Spleen (tissue), 11 donors: Measurements from ENCODE around the gene C19orf44. TPM values are rescaled to one million over a fixed set of nuclear protein-coding genes. Genes with fewer than 3 reads are reported as not detected.

Experiments used
- DNase-seq: peaks from one replicate; pipeline ENCODE4 v3.0.0-alpha.2; 2020
- H3K27ac ChIP-seq, 8 donors: fragments of 200-600 bp; sonication (generic) in 7 of 8; 1 replicate in 4 of 8; 2 replicates in 4 of 8; pipeline versions ENCODE4 v1.5.0 to v1.8.0; 2016 to 2021; ENCODE audit warnings: inconsistent platforms in 4 of 8, mild to moderate bottlenecking in 4 of 8, moderate library complexity in 1 of 8
- H3K27me3 ChIP-seq, 7 donors: fragments of 200-600 bp; sonication (generic) in 6 of 7; replicated peaks in 1 of 7; 1 replicate in 4 of 7; 2 replicates in 3 of 7; pipeline versions ENCODE4 v1.5.0 to v1.8.0; 2016 to 2021; ENCODE audit warnings: inconsistent platforms in 3 of 7, mild to moderate bottlenecking in 1 of 7
- H3K36me3 ChIP-seq, 6 donors: fragments of 200-600 bp; sonication (generic) in 5 of 6; 1 replicate in 4 of 6; 2 replicates in 2 of 6; pipeline versions ENCODE4 v1.5.0 to v1.8.0; 2016 to 2021; ENCODE audit warnings: inconsistent platforms in 2 of 6
- H3K4me1 ChIP-seq, 6 donors: fragments of 200-600 bp; sonication (generic) in 5 of 6; 1 replicate in 3 of 6; 2 replicates in 3 of 6; pipeline versions ENCODE4 v1.5.0 to v1.8.0; 2016 to 2021; ENCODE audit warnings: inconsistent platforms in 3 of 6
- H3K4me3 ChIP-seq, 8 donors: fragments of 200-600 bp; sonication (generic) in 7 of 8; 1 replicate in 4 of 8; 2 replicates in 4 of 8; pipeline versions ENCODE4 v1.5.0 to v1.8.0; 2016 to 2021; ENCODE audit warnings: inconsistent platforms in 4 of 8, mild to moderate bottlenecking in 4 of 8, moderate library complexity in 2 of 8
- H3K9me3 ChIP-seq, 8 donors: fragments of 200-600 bp; sonication (generic) in 7 of 8; 1 replicate in 4 of 8; 2 replicates in 4 of 8; pipeline versions ENCODE4 v1.5.0 to v1.8.0; 2016 to 2021; ENCODE audit warnings: inconsistent platforms in 4 of 8
- POLR2A ChIP-seq, 3 donors: fragments of 450-650 bp; IDR thresholded peaks; one replicate each; pipeline ENCODE4 v1.5.1; 2017; ENCODE audit warnings: antibody characterized with exemption in 3 of 3, mild to moderate bottlenecking in 1 of 3
- POLR2AphosphoS5 ChIP-seq, 3 donors: sonication (generic); formaldehyde crosslinking; IDR thresholded peaks; one replicate each; pipeline ENCODE4 v1.5.1; 2017; ENCODE audit warnings: antibody characterized with exemption in 3 of 3
- WGBS, 5 donors: extraction: QIAGEN DNeasy Blood & Tissue Kit in 3 of 5; methylation state at CpG; one replicate each; pipeline versions ENCODE4 v1.1.5 to v1.1.7; 2013 to 2018; 5-methylcytosine and 5-hydroxymethylcytosine counted together
- intact Hi-C: fragments of 100-400 bp; cut with DNase I; formaldehyde crosslinking; loops from one replicate; pipeline ENCODE4 v1.15.0; 2023; ENCODE audit warnings: low total_unique reads
- polyA plus RNA-seq, 3 donors: library from polyadenylated mRNA; stranded (reverse); fragments of 200-250 nt; gene quantifications; one replicate each; pipeline ENCODE4 v1.2.1, GENCODE V29; 2013
- total RNA-seq, 7 donors: library from RNA; depleted of rRNA in 3 of 7; stranded (reverse); fragments of >200 nt in 3 of 7; fragmentation: NEBNext Ultra II Directional in 4 of 7; extraction: Animal tissue kit (Norgen Biotek cat#: 25700) in 4 of 7; gene quantifications; one replicate each; pipeline versions ENCODE4 v1.1.0 to v1.2.1, GENCODE V29; 2016 to 2021
- TF ChIP-seq, protein P1 (sequence below), 11 experiments: fragments of 200-600 bp in 7 of 11; fragments of 450-650 bp in 4 of 11; sonication (generic) in 4 of 11; IDR thresholded peaks in 8 of 11; conservative IDR thresholded peaks in 3 of 11; 1 replicate in 7 of 11; 2 replicates in 4 of 11; pipeline versions ENCODE4 v1.4.0 to v1.8.0; 2016 to 2021; ENCODE audit warnings: antibody characterized with exemption in 11 of 11, inconsistent platforms in 4 of 11, mild to moderate bottlenecking in 1 of 11
- donor health status: healthy with polysubstance abuse.
- donor health status: DM: no; HTN: no; CAD: no; lungs with moderate emphysema.
- donor health status: DM: no; HTN: no; CAD: no.
- donor health status: Bipolar disorder and iron deficiency.
- donor health status: healthy.
- donor health status: DM: no; HTN: no; CAD: no.
- donor health status: DM: yes; HTN: yes; CAD: no.

Gene C19orf44
- total and polyA plus RNA-seq, 10 donors, result 2.3 to 7.5 (median 4.4) TPM

DNA sequence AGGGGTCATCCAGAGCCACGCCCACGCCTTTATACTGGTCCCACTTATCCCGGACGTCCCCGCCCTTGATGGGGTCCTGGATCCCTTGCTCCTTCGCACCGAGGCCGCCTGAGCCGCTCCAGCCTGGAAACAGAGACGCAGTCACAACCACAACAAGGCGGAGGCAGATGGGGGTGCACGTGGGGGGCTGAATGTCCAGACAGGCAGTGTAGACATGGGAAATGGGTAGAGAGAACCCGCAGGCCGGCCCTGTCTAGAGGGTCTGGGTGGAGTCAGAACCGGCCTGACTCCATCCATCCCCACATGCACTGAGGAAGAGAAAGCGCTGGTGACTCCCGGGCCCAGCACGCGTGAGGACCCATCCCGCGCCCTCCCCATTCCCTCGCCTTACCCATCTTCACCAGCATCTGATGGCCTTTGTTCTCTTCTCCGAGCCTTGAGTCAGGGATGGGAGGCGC is 23.1 kb downstream of the C19orf44 start:
- Histone ChIP-seq H3K9me3 (no peaks in the 10 kb centered on the region), H3K36me3 (peaks cover 8 to 92% (median 77%) of the 10 kb centered on the region in 6 donors), H3K27ac (peak overlapping the region in 3 of 8 donors; percentile 35 to 46 (median 36)), H3K4me3 (no peak overlapping the region), H3K4me1 (peaks cover 0 to 16% (median 6%) of the 10 kb centered on the region in 6 donors), H3K27me3 (no peaks in the 10 kb centered on the region)
- intact Hi-C loops, result no loop called here
- WGBS, 5 donors, result 93 to 94% (median 93%) methylated on average over 24 of the region's 24 CpGs
- TF ChIP-seq POLR2AphosphoS5 (IDR thresholded peaks at IDR 0.05) (no peak), POLR2A (IDR thresholded peaks at IDR 0.05) (no peak)
- TF ChIP-seq, protein P1, sequence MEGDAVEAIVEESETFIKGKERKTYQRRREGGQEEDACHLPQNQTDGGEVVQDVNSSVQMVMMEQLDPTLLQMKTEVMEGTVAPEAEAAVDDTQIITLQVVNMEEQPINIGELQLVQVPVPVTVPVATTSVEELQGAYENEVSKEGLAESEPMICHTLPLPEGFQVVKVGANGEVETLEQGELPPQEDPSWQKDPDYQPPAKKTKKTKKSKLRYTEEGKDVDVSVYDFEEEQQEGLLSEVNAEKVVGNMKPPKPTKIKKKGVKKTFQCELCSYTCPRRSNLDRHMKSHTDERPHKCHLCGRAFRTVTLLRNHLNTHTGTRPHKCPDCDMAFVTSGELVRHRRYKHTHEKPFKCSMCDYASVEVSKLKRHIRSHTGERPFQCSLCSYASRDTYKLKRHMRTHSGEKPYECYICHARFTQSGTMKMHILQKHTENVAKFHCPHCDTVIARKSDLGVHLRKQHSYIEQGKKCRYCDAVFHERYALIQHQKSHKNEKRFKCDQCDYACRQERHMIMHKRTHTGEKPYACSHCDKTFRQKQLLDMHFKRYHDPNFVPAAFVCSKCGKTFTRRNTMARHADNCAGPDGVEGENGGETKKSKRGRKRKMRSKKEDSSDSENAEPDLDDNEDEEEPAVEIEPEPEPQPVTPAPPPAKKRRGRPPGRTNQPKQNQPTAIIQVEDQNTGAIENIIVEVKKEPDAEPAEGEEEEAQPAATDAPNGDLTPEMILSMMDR (IDR thresholded peaks at IDR 0.05 in 8 of 11, conservative IDR thresholded peaks at IDR 0.05 in 3 of 11), result no peak
- DNase-seq, result no peak

GRCh38 chr19:16520074-16520973 is 24.1 kb downstream of the C19orf44 start:
- intact Hi-C loops, result no loop called here
- no peak overlapping the region for H3K4me3 ChIP-seq
- H3K4me1 ChIP-seq, result peaks cover 0 to 16% (median 6%) of the 10 kb centered on the region in 6 donors
- no peak for DNase-seq
- no peaks in the 10 kb centered on the region for H3K27me3 ChIP-seq
- TF ChIP-seq, protein P1 (IDR thresholded peaks at IDR 0.05 in 8 of 11, conservative IDR thresholded peaks at IDR 0.05 in 3 of 11), result no peak
- TF ChIP-seq POLR2AphosphoS5 (IDR thresholded peaks at IDR 0.05), result peak in 2 of 3 donors; percentile 11 to 71
- peaks cover 9 to 96% (median 84%) of the 10 kb centered on the region in 6 donors for H3K36me3 ChIP-seq
- H3K27ac ChIP-seq, result no peak overlapping the region
- 92 to 95% (median 93%) methylated on average over 38 to 45 of the region's 45 CpGs for WGBS, 5 donors
- no peaks in the 10 kb centered on the region for H3K9me3 ChIP-seq

DNA sequence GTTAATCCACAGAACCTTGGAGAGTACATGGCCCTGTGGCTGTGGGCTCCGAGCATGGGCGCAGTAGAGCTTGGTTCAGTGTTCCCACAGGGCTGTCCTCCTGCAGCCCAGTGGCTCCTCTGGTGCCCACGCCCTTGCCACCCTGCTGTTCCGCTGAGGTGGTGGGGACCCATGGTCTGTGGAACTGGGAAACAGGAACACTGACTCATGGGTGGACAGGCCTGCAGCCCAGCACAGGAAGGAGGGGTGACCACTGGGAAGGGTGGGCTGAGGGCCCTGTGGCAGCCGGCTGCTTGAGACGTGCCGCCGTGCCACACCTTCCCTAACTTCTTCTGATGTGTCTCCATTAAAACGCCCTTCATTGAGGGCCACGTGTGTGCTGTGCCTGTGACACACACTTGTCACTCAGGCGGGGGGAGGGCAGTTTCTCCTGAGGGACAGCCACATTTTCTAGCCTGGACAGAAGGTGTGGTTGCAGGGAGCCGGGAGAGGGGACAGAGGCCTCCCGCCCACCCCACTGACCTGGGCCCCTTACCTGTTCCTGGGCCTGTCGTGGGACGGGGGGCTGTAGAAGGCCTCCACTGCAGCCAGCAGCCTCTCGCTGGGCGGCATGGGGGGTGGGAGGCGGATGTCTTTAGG is 24.9 kb downstream of the C19orf44 start:
- H3K27me3 ChIP-seq, result no peaks in the 10 kb centered on the region
- no peak overlapping the region for H3K4me3 ChIP-seq
- H3K4me1 ChIP-seq, result peaks cover 0 to 16% (median 6%) of the 10 kb centered on the region in 6 donors
- H3K27ac ChIP-seq, result no peak overlapping the region
- TF ChIP-seq, protein P1 (IDR thresholded peaks at IDR 0.05 in 8 of 11, conservative IDR thresholded peaks at IDR 0.05 in 3 of 11), result no peak
- TF ChIP-seq POLR2AphosphoS5 (IDR thresholded peaks at IDR 0.05) (peak in 2 of 3 donors; percentile 42 to 62), POLR2A (IDR thresholded peaks at IDR 0.05) (no peak)
- DNase-seq, result no peak
- 91 to 95% (median 93%) methylated on average over 10 to 18 of the region's 18 CpGs for WGBS, 5 donors
- peaks cover 14 to 100% (median 92%) of the 10 kb centered on the region in 6 donors for H3K36me3 ChIP-seq
- no peaks in the 10 kb centered on the region for H3K9me3 ChIP-seq
- intact Hi-C loops, result no loop called here
